GM18502 (cell line): ENCODE results near the gene PGC.

Experiments
- ATAC-seq: cut with Tn5 transposase; IDR thresholded peaks from one replicate; pipeline ENCODE4 v1.9.1; 2021; ENCODE audit warnings: mild to moderate bottlenecking; ENCODE audit not compliant: unreplicated experiment, poor library complexity

PGC gene

DNA sequence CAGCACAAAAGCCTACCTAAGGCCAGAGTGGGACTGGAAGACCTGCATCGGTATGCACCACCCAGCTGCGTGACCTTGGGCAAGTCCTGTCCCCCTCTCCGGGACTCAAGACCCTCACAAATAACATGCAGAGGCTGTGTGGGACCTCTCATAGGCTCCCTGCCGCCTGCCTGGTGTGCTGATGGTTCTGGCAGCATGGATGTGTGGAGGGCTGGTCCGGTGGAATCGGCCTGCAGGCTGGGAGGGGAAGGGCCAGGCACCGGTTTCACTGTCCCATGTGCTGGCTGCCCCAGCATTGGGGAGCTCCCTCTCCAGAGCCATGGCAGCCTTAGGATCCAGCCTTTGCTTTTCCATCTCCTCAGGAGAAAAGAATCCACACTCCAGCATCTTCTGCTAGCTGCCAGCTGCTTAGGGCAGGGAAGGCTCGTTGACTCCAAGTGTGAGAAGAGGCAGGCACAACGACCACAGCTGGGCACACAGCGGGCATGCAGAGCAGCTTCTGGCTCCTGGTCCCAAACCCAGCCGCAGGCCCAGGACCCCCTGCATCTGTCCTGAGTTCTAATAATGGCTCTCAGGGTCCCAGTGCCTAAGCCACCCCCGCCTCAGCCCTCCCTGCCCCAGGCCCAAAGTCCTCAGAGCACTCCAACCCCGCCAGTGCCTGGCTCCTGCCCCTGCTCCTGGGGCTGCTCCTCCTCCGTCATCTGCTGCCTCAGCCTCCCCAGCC, 44.3 kb downstream of the PGC start:
- ATAC-seq: no peak

DNA sequence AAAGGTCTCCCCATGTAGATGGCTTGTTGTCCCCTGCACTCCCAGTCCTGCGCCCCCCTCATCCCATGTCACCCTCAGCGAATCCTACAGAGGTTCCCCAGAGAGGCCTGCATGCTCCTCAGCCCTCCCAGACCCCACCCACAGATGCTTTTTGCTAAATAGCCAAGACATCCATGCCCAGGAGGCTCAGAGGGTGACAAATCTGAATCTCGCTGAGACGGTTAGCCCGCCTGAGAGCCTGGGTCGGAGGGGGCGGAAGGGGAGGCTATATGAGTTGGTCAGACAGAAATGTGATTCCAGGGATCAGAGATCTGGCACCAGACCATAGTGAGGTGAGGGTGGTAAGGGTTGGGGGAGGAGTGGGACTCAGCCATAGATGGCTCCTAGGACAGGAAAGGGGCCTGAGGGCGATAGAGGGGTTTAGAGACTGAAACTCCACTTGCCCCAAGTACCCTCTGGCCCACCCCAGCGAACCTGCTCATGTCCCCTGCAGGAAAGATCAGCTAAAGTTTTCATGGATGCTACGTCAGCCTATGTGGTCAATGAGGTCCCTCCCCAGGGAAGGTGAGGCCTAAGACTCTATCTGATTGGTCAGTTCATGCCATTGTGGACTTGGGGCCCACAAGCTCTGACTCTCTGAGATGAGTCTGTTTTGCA, 45.0 kb downstream of the PGC start:
- no peak for ATAC-seq

DNA sequence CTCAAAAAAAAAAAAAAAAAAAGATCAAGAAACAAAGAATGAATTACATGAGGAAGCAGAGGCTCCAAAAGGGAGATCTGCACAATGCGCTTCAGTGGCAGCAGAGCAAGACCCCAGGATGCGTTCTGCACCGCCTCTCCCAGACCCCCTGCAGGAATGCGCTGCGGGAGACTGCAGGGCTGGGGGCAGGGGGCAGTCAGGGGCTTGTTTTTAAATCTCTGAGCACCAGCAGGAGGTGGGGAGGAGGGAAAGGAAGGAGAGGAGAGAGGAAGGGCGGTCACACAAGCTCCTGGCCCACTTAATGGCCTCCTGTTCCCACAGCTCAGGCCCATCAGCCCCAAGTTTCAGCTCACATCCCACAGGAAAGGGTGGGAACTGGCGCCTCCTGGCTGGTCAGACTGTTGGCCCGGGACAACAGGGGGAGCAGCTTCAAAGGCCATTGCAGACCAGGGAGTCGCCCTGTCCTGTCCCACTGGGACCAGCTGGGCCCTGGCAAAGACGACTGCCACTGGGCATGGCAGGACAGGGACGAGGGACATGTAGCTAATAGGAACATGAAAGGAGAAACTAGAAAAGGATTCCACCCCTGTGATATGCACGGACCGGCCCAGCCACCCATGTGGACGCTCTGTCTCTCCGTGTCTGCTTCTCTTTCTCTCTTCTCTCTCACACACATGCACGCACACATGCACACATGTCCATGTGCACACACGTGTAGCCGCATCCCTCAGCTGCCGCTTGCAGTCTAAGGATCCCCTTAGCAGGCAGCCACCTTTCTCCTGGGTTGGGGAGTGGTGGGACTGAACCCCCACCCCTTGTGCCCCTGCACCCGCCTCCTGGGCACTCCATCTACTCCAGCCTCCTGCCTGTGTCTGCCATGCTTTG, 46.5 kb downstream of the PGC start:
- no peak for ATAC-seq

DNA sequence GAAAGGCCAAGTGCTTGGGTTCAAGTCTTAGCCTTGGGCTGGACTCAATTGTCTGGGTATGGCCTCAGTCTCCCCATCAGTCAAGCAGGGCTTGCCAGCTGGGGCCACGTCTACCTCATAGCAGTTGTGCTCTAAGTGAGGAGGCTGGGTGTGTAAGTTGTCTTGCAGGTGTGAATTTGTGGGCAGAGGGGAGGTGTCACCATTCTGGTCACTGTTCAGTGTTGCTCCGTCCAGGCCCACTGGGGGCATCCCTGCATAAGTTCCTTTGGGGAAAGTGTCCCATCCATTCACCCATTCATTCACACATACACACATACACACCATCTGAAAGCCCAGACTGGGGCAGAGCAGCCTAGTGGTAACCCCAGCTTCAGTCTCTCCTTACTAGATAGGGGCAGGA, 48.1 kb downstream of the PGC start:
- ATAC-seq: no peak

DNA sequence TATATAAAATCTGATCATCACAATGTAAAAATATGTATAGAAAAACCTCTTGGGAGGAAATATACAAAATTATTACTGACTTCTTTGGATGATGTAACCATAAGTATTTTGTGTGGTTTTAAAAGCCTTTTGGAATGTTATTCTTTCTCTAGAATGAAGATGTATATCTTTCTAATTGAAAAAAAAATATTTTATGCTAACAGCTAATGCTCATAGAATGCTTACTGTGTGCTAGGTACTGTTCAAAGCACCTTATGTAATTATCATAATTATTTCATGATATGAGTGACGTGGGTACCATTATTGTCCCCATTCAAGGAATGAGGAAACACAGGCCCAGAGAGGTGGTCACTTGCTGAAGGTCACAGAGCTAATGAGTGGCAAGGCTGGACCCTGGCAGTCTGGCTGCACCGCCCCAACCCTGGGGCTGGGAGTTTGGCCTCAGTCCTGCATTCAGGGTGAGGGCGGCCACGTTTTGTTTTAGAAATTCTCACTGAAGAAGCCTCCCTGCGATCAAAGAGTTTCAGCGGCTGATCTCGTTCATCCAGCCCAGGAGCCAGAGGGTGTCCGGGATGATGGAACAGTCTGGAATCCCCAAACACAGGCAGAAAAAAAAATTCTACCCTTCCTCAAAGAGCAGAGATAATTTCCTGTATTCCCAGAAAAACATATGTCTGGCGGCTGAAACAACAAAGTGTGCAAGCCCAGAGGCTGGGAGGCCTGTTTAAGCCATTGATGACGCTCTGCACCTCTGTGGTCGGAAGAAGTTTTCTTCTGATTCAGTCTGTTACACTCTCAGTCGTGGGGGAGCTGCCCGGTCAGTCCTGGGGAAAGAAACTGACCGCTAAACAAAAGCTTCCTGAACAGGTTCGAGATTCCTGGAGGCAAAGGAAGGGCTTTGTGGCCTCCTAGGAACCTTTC, 49.1 kb downstream of the PGC start:
- ATAC-seq: no peak

DNA sequence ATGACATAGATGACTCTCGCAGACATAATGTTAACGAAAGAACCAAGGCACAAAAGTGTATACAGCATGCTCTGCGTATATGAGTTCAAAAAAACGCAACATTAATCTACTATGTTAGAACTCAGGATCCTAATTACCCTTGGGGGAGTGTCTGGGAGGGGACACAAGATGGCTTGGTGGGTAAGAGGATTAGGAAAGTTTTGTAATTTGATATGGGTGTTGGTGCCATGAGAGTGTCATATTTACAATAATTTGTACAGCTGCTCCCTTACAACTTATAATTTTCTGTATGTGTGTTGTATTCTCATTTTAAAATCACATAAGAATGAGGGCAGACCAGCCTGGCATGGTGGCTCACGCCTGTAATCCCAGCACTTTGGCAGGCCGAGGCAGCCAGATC, 50.4 kb downstream of the PGC start:
- ATAC-seq: no peak

DNA sequence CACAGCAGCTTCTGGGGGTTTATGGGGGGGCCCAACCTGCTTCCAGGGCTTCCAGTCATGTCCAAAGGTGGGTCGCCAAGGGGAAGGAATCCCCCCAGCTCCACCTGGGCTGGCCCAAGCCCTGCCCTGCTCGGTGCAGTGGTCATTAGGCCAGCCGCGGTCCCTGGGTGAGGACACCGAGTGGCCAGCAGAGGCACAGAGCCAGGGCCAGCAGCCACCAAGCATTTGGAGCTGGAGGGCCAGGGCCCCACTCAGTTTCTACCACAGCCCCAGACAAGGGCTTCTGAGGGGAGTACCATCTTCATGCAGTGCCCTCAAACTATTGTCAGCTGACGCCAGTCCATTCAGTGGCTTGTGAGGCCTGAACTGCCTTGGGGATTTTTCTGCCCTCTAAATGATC, 51.4 kb downstream of the PGC start:
- no peak for ATAC-seq

DNA sequence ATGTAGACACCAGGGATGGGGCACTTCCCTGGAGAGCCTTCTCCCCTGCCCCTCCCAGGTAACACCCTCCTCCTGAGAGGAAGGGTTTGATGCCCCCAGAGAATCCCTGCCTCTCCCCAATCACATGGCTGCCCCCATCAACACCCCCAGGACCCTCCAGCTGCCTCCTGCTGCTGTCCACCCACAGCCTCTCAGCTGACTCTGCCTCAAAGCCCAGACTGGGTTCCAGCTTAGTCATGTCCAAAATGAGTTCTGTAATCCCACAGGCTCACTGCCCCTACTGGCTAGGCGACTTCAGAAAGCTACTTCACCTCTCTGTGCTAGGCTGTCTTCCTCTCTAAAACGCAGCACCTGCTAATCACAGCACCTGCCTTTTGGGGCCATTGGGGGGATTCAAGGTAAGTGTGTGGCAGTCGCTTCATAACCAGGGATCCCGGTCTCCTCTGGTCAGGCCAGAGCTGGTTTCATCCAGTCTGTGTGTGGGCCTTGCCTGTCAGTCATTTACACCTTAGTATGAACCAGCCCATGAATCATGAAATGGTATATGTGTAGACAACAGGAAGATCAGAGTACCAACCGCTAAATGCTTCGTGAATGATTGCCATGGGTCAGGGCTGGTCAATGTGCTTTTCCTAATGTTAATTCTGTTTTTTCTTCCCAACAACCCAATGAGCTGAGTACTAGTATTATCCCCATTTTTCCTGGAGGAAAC, 52.2 kb downstream of the PGC start:
- no peak for ATAC-seq

DNA sequence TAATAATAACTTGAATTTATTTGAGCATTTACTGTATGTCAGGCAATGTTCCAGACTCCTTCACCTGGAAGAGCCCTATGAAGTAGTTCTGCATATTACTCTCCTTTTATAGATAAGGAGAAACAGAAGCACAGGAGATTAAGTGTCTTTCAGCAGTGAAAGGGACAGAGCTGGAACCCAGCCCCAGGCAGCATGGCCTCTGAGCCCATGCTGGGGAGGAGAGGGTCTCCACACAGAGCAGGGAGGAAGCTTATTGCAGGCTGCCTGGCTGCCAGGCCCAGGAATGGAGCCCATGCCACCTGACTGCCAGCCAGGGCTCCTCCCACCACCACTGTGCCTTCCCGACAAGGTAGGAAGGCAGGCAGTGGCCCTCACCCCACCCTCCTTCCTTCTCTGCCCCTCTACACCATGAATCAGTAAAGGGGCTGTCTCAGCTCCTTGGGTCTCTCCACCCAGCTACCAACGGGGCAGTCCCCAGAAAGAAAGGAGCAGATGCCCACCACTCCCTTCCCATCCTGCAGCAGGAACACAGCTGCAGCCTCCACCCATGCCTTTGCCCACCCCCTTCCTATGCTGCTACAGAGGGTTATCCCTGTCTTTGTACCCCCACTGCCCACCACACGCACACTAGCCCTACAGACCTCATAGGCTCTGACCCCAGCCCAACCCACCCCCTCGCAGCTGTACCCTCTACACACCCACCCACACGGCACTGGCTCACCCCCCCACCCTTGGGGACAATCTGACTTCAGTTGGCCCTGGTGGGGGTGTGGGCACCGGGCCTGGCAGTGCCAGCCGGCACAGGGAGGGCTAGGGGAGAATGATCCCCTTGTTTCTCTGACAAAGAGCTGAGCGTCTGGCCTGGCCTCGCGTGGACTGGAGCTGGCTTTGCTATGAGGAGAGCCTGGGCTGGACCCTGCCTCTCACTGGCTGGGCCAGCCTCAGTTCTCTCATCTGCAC, 53.6 kb downstream of the PGC start:
- no peak for ATAC-seq

DNA sequence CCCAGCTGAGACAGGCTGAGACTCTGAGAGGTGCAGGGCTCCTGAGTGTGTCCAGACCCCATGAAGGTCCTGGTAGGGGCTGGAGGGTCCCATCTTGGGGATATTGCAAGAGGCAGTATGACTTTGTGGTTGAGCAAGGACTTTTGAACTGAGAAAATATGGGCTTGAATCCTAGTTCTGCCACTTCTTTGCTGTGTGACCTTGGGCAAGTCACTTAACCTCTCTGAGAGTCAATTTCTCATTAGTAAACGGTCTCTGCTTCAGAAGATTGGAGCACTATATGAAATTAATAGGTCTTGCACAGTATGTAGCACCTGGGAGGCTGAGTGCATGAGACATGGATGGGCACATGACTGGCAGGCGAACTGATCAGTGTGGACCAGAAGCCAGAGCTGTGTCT, 54.5 kb downstream of the PGC start:
- ATAC-seq: no peak

DNA sequence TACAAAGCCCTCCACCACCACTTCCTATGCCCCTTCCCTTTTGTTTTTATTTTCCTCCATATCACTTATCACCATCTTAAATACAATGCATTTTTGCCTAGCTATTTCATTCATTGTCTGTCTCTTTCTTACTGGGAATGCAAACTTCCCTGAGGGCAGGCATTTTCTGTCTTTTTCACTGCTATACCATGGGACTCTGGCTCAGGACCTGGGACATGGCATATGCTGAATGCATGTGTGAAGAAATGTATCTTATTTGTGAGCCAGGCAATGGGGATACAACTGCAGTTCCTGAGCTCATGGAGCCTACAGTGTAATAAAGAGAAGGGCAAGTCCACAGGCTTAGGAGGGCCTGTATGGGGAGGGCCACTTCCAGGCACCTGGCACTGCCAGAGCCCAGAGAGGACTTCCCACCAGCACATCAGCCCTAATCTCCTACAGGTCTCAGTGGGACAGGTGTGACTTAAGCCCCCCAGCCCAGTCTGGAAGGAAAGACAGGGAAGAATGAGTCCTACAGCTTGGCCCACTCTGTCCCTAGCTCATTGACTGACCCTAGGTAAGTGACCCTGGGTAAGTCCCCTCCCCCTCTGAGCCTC, 55.0 kb downstream of the PGC start:
- no peak for ATAC-seq

DNA sequence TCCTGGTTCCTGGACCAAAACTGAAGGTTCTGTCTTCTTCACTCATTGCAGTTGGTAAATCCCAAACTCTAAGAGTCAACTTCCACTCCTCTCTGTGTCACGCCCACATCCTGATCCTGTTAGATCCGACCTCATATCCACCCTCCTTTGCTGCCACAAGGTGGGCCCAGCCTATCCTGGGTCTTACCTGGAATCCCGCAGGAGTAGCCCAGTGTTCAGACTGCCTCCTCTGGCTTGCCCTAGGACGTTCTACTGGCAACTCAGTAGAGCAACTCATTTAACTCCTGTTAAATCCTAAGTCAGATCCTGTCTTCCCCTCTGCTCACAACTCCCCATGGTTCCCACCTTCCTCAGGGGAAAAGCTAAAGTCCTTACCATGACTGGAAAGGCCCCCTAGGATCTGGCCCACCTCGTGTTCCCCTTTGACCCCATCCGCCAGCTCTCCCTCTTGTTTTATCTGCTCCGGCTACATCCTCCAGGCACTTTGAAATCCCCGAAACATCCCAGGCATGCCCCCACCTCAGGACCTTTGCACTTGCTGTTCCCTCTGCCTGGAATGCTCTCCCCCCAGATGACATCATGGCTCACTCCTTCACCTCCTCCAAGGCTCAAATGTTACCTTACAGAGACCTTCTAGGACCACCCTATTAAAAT, 55.6 kb downstream of the PGC start:
- ATAC-seq: no peak

DNA sequence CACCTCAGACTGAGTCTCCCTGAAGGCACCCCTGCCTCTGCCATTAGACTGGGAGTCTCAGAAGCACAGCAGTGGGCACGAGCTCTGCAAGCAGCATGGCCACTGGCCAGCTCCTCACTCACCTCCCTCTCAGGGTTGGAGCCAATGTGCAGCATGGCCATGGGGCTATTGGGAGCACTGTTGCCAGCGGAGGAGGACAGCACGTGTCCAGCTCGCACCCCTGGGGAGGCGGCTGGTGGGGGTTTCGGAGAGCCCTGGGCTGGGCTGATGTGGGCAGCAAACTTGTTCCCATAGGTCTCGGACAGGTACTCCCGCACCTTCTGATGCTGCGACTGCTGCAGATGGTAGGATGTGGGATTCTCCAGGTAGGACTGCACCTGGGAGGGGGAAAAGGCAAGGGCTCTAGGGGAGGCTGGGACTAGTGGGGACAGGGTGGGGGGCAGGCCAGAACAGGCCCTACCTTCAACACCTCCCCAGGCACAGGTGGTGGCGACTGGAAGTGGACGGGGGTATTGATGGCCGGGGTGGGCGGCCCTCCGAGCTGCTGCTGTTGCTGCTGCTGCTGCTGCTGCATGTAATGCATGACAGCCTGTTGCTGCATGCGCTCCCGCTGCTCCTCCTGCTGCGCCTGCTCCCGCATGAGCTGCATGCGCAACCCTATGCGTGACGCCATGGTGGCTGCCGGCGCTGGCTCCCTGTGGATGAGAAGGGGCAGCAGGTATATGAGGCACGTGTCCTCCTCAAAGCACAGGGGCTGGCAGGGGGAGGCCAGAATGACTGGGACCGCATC, 56.5 kb downstream of the PGC start:
- no peak for ATAC-seq

DNA sequence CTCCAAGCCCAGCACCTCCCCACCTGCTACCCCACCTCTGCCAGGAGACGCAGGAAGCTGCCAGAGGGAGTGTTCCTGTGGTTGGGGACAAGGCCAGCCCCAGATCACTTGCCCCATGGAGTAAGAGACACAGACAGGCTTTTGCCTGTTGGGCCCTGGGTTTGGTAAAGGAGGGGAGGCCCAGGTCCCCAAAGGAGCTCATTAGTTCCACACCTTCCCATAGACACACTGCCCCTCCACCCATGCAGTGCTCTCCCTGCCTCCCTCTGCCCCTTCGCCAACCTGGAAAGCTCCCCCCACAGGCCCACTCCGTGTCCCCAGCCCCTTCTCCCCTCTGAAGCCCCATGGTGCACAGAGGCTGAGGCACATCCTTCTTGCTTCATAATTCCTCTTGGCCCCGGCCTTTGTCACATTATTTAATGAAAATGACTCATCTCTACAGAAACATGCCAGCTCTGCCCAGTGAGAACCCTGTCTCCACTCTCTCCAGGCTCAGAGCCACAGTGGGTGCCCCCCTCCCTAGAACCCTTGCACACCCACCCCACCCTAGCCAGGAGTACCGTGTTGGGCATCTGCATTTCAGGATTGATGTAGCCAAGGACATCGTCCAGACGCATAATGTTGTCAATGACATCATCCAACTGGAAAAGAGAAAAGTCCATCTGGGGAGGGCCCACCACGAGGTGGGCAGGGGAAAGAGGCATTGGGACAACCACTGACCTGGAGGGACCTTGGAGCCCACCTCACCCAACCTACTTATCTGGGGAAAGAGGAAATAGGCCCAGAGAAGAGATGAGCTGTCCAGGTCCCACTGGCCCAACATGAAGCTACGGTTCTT, 57.8 kb downstream of the PGC start:
- no peak for ATAC-seq

DNA sequence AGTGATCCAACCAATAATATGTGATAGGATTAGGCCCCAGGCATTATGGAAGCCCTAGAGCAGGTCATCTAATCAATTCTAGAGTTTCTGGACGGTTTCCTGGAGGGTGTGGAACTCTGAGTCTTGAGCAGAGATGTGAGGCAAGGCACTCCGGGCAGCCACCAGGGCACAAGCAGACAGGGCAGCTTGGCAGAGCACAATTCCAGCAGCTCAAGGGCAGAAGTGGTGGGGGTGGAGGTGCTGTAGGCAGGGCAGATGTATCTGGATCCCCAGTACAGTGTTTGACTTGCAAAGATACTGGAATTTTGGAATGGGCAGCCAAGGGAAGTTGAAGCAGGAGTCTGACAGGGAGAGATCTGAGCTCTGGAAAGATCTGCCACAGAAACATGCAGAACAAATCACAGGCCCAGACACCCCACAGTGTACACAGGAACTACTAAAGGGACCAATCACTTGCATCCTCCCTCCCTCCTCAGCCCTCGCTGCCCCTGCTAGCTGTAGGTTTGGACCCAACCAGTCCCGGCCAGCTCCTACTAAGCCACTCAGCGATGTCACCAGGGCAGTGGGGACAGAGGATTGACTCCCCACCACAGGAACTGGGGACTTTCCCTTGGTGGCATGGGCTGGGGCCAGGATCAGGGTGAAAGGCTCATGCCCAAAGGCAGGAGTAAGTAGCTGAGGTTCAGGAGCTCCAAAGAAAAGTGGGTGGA, 58.8 kb downstream of the PGC start:
- no peak for ATAC-seq
